ENCODE results near the gene CLASP1. TPM values are rescaled to one million over a fixed set of nuclear protein-coding genes. Genes with fewer than 3 reads are reported as not detected.

CLASP1 gene
- total and polyA plus RNA-seq, 2 experiments from 2014 or later, result 20.1 to 37.4 TPM

DNA sequence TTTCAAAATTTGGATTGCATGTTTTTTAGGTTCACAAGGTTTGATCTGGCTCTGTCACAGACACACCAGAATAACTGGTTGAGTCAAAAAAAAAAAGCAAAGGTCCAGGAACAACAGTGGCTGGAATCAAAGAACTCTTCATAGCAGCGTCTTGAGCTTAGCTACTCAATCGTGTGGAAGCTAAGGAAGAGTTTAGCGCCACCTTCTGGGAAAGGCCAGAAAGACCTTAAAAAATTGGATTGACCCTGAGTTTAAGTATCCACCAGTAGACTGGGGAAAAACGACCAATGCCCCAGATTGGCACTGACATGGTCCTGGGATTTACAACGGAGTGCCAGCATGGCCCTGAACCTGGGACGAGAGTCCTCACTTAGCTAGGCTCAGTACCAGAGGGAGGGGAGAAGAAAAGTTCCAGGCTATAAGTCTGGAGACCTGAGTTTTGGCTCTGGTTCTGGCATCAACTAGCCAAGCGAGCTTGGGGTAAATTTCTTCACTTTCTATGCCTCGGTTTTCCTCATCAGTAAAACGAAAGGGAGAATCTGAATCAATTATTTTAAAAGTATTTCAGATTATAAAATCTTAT, 293.1 kb downstream of the CLASP1 start:
- H3K79me2 ChIP-seq (ENCODE audit: insufficient read depth), result no peaks in the 10 kb centered on the region
- TF ChIP-seq EZH2phosphoT487 (IDR thresholded peaks at IDR 0.05; ENCODE audit: insufficient read depth, low read depth), result no peak
- no peak for TF ChIP-seq EZH2 (IDR thresholded peaks at IDR 0.05; ENCODE audit: insufficient read depth, poor library complexity, severe bottlenecking)
- H3K9me3 ChIP-seq (ENCODE audit: low read depth), result no peaks in the 10 kb centered on the region
- no peaks in the 10 kb centered on the region for H3K9me2 ChIP-seq (ENCODE audit: insufficient read depth)
- H4K20me1 ChIP-seq (ENCODE audit: insufficient read depth), result no peaks in the 10 kb centered on the region
- H3K27ac ChIP-seq, result no peak overlapping the region
- H3F3A ChIP-seq (ENCODE audit: insufficient read depth), result peaks cover 18% of the 10 kb centered on the region
- H2AFZ ChIP-seq, result no peak overlapping the region
- DNase-seq, result peak; percentile 78
- peaks cover 26% of the 10 kb centered on the region for H3K4me1 ChIP-seq (ENCODE audit: insufficient read depth)
- in situ Hi-C loops (cut with MboI), result loop anchor here (25.0 kb wide), 1 partner anchor 669 kb away; no protein-coding TSS in a partner anchor
- peaks cover 22% of the 10 kb centered on the region; the same call in 1 of the 2 replicates for H3K36me3 ChIP-seq (ENCODE audit: low read depth)
- no peak overlapping the region for H3K4me2 ChIP-seq (ENCODE audit: unreplicated experiment)
- H3K9ac ChIP-seq, result no peak overlapping the region
- no peak overlapping the region for H3K4me3 ChIP-seq
- WGBS, 2 experiments (ENCODE audit: low coverage in 1 of 2, low lambda C conversion rate in 2 of 2, missing lambda C conversion rate in 2 of 2), result 27 to 29% methylated on average over 9 of the region's 9 CpGs
- H3K27me3 ChIP-seq (replicated peaks; ENCODE audit: insufficient read depth), result no peaks in the 10 kb centered on the region

DNA sequence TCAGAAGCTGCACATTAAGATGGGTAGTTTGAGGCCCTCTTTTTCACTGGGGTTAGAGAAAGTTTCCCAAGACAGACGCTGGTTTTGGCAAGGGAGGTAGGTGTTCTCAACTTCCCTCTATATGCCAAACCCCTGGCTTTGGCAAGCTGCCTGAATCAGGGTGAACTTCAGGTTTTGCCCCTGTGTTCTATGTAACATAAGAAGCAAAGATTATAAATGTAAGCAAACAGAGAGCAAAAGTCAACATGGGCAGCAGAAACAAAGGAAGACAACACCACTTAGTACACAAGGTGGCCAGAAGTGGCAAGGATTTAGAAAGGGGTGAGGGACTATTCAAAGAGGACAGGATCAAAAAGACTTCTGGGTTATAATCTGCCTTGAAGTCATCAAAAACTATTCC, 293.8 kb downstream of the CLASP1 start:
- H3K9ac ChIP-seq, result no peak overlapping the region
- H3K9me3 ChIP-seq (ENCODE audit: low read depth), result no peaks in the 10 kb centered on the region
- 53 to 63% methylated on average over 1 of the region's 1 CpG for WGBS, 2 experiments (ENCODE audit: low coverage in 1 of 2, low lambda C conversion rate in 2 of 2, missing lambda C conversion rate in 2 of 2)
- peaks cover 19% of the 10 kb centered on the region for H3K4me1 ChIP-seq (ENCODE audit: insufficient read depth)
- H3K36me3 ChIP-seq (ENCODE audit: low read depth), result peaks cover 22% of the 10 kb centered on the region; the same call in 1 of the 2 replicates
- H3F3A ChIP-seq (ENCODE audit: insufficient read depth), result peaks cover 12% of the 10 kb centered on the region
- no peak overlapping the region for H3K4me2 ChIP-seq (ENCODE audit: unreplicated experiment)
- in situ Hi-C loops (cut with MboI), result loop anchor here (25.0 kb wide), 1 partner anchor 668 kb away; no protein-coding TSS in a partner anchor
- no peaks in the 10 kb centered on the region for H3K79me2 ChIP-seq (ENCODE audit: insufficient read depth)
- H3K4me3 ChIP-seq, result no peak overlapping the region
- no peaks in the 10 kb centered on the region for H3K27me3 ChIP-seq (replicated peaks; ENCODE audit: insufficient read depth)
- no peak for TF ChIP-seq EZH2 (IDR thresholded peaks at IDR 0.05; ENCODE audit: insufficient read depth, poor library complexity, severe bottlenecking)
- no peak for TF ChIP-seq EZH2phosphoT487 (IDR thresholded peaks at IDR 0.05; ENCODE audit: insufficient read depth, low read depth)
- DNase-seq, result no peak
- no peaks in the 10 kb centered on the region for H4K20me1 ChIP-seq (ENCODE audit: insufficient read depth)
- H3K27ac ChIP-seq, result no peak overlapping the region
- H2AFZ ChIP-seq, result no peak overlapping the region
- H3K9me2 ChIP-seq (ENCODE audit: insufficient read depth), result no peaks in the 10 kb centered on the region

- Histone ChIP-seq H3K27ac (no peak overlapping the region), H3K9me3 (ENCODE audit: low read depth) (no peaks in the 10 kb centered on the region), H3K4me1 (ENCODE audit: insufficient read depth) (no peaks in the 10 kb centered on the region), H2AFZ (no peak overlapping the region), H3K79me2 (ENCODE audit: insufficient read depth) (no peaks in the 10 kb centered on the region), H3K27me3 (replicated peaks; ENCODE audit: insufficient read depth) (no peaks in the 10 kb centered on the region), H4K20me1 (ENCODE audit: insufficient read depth) (no peaks in the 10 kb centered on the region), H3K36me3 (ENCODE audit: low read depth) (peaks cover 21% of the 10 kb centered on the region; the same call in 1 of the 2 replicates), H3F3A (ENCODE audit: insufficient read depth) (no peaks in the 10 kb centered on the region), H3K4me3 (no peak overlapping the region), H3K9me2 (ENCODE audit: insufficient read depth) (no peaks in the 10 kb centered on the region), H3K4me2 (ENCODE audit: unreplicated experiment) (no peak overlapping the region), H3K9ac (no peak overlapping the region)
- TF ChIP-seq EZH2phosphoT487 (IDR thresholded peaks at IDR 0.05; ENCODE audit: insufficient read depth, low read depth), result no peak
- no peak for TF ChIP-seq EZH2 (IDR thresholded peaks at IDR 0.05; ENCODE audit: insufficient read depth, poor library complexity, severe bottlenecking)
- no peak for DNase-seq
- in situ Hi-C loops (cut with MboI), result loop anchor here (25.0 kb wide), 1 partner anchor 664 kb away; no protein-coding TSS in a partner anchor
- WGBS, 2 experiments (ENCODE audit: low coverage in 1 of 2, low lambda C conversion rate in 2 of 2, missing lambda C conversion rate in 2 of 2), result 92 to 97% methylated on average over 17 of the region's 17 CpGs
Measured at GRCh38 chr2:121351521-121352318, 297.5 kb downstream of the CLASP1 start.

- WGBS, 2 experiments (ENCODE audit: low coverage in 1 of 2, low lambda C conversion rate in 2 of 2, missing lambda C conversion rate in 2 of 2), result 81 to 87% methylated on average over 6 of the region's 6 CpGs
Measured at GRCh38 chr2:121350890-121351289, 298.4 kb downstream of the CLASP1 start.

More at GRCh38 chr2:121350890-121351289, 298.4 kb downstream of the CLASP1 start:
- DNase-seq, result no peak
- Histone ChIP-seq H3K9me2 (ENCODE audit: insufficient read depth) (no peaks in the 10 kb centered on the region), H3K27ac (no peak overlapping the region), H3K4me1 (ENCODE audit: insufficient read depth) (no peaks in the 10 kb centered on the region), H2AFZ (no peak overlapping the region), H3K4me2 (ENCODE audit: unreplicated experiment) (no peak overlapping the region), H3F3A (ENCODE audit: insufficient read depth) (no peaks in the 10 kb centered on the region), H4K20me1 (ENCODE audit: insufficient read depth) (no peaks in the 10 kb centered on the region), H3K9me3 (ENCODE audit: low read depth) (no peaks in the 10 kb centered on the region), H3K36me3 (ENCODE audit: low read depth) (peaks cover 15% of the 10 kb centered on the region; the same call in 1 of the 2 replicates), H3K27me3 (replicated peaks; ENCODE audit: insufficient read depth) (no peaks in the 10 kb centered on the region), H3K4me3 (no peak overlapping the region), H3K79me2 (ENCODE audit: insufficient read depth) (no peaks in the 10 kb centered on the region), H3K9ac (no peak overlapping the region)
- TF ChIP-seq EZH2 (IDR thresholded peaks at IDR 0.05; ENCODE audit: insufficient read depth, poor library complexity, severe bottlenecking) (no peak), EZH2phosphoT487 (IDR thresholded peaks at IDR 0.05; ENCODE audit: insufficient read depth, low read depth) (no peak)
- in situ Hi-C loops (cut with MboI), result loop anchor here (25.0 kb wide), 1 partner anchor 664 kb away; no protein-coding TSS in a partner anchor

Measured in GM23248 (cell line).